H9 (cell line): ENCODE data around the gene MRPL43. TPM values are rescaled to one million over a fixed set of nuclear protein-coding genes. Genes with fewer than 3 reads are reported as not detected.
A peak's percentile ranks its signal among the peaks of the same experiment; 100 is the strongest.

Source experiments
- DNase-seq: peaks from one replicate; pipeline ENCODE4 v3.0.0-alpha.2; 2017
- H2AFZ ChIP-seq: one replicate; pipeline ENCODE4 v1.6.1; 2013; ENCODE audit warnings: mild to moderate bottlenecking, low read length, control low read depth, moderate library complexity
- H2AK5ac ChIP-seq: 2 replicates; pipeline ENCODE4 v1.6.1; 2013; ENCODE audit warnings: low read length, control low read depth, mixed read lengths; ENCODE audit not compliant: insufficient read length
- H2BK120ac ChIP-seq: one replicate; pipeline ENCODE4 v1.6.1; 2013; ENCODE audit warnings: low read depth, mild to moderate bottlenecking, low read length, control low read depth, inconsistent platforms; ENCODE audit not compliant: poor library complexity, severe bottlenecking
- H2BK12ac ChIP-seq: 2 replicates; pipeline ENCODE4 v1.6.1; 2013; ENCODE audit warnings: low read length, control low read depth, mixed read lengths, low read depth; ENCODE audit not compliant: insufficient read length
- H2BK15ac ChIP-seq: 2 replicates; pipeline ENCODE4 v1.6.1; 2013; ENCODE audit warnings: low read depth, low read length, control low read depth
- H2BK20ac ChIP-seq: one replicate; pipeline ENCODE4 v1.6.1; 2013; ENCODE audit warnings: low read depth, mild to moderate bottlenecking, low read length, control low read depth, inconsistent platforms; ENCODE audit not compliant: poor library complexity, severe bottlenecking
- H2BK5ac ChIP-seq: 2 replicates; pipeline ENCODE4 v1.6.1; 2013; ENCODE audit warnings: low read length, control low read depth, mixed read lengths; ENCODE audit not compliant: insufficient read length
- H3K14ac ChIP-seq: 2 replicates; pipeline ENCODE4 v1.6.1; 2013; ENCODE audit warnings: low read length, control low read depth; ENCODE audit not compliant: insufficient read depth
- H3K18ac ChIP-seq: 2 replicates; pipeline ENCODE4 v1.6.1; 2013; ENCODE audit warnings: low read depth, mild to moderate bottlenecking, mixed read lengths, low read length, control low read depth; ENCODE audit not compliant: insufficient read length
- H3K23ac ChIP-seq: 2 replicates; pipeline ENCODE4 v1.6.1; 2013; ENCODE audit warnings: low read length, control low read depth, mixed read lengths, low read depth; ENCODE audit not compliant: insufficient read length
- H3K23me2 ChIP-seq: 2 replicates; pipeline ENCODE4 v1.6.1; 2013; ENCODE audit warnings: low read depth, mild to moderate bottlenecking, mixed read lengths, low read length, control low read depth; ENCODE audit not compliant: insufficient read length, poor library complexity, severe bottlenecking
- H3K27ac ChIP-seq: 2 replicates; pipeline ENCODE4 v1.5.1; 2013; ENCODE audit warnings: low read length, control low read depth, mixed read lengths, low read depth; ENCODE audit not compliant: insufficient read length
- H3K27me3 ChIP-seq: 2 replicates; pipeline ENCODE4 v1.6.1; 2013; ENCODE audit warnings: low read length, control low read depth, inconsistent platforms; ENCODE audit not compliant: insufficient read depth
- H3K4ac ChIP-seq: 2 replicates; pipeline ENCODE4 v1.6.1; 2013; ENCODE audit warnings: low read depth, mild to moderate bottlenecking, control low read depth, inconsistent platforms, low read length, moderate library complexity
- H3K4me1 ChIP-seq: 2 replicates; pipeline ENCODE4 v1.6.1; 2013; ENCODE audit warnings: low read length, control low read depth, inconsistent platforms; ENCODE audit not compliant: insufficient read depth
- H3K4me2 ChIP-seq: 2 replicates; pipeline ENCODE4 v1.6.1; 2013; ENCODE audit warnings: low read length, control low read depth, mixed read lengths; ENCODE audit not compliant: insufficient read length, insufficient read depth
- H3K56ac ChIP-seq: 2 replicates; pipeline ENCODE4 v1.6.1; 2013; ENCODE audit warnings: low read depth, mild to moderate bottlenecking, mixed read lengths, low read length, control low read depth; ENCODE audit not compliant: insufficient read length
- H3K79me1 ChIP-seq: 2 replicates; pipeline ENCODE4 v1.6.1; 2013; ENCODE audit warnings: low read depth, mild to moderate bottlenecking, moderate library complexity, low read length, control low read depth, inconsistent platforms; ENCODE audit not compliant: insufficient read depth, poor library complexity, severe bottlenecking
- H3K79me2 ChIP-seq: 2 replicates; pipeline ENCODE4 v1.6.1; 2013; ENCODE audit warnings: low read length, control low read depth, inconsistent platforms; ENCODE audit not compliant: insufficient read depth
- H3K9ac ChIP-seq: 2 replicates; pipeline ENCODE4 v1.6.1; 2013; ENCODE audit warnings: low read length, control low read depth, mixed read lengths; ENCODE audit not compliant: insufficient read length; ENCODE audit errors: extremely low read depth
- H3K9me3 ChIP-seq: one replicate; pipeline ENCODE4 v1.6.1; 2013; ENCODE audit warnings: low read depth, low read length, inconsistent platforms; ENCODE audit not compliant: control insufficient read depth
- H3T11ph ChIP-seq: one replicate; pipeline ENCODE4 v1.6.1; 2013; ENCODE audit warnings: mild to moderate bottlenecking, low read length, control low read depth, inconsistent platforms
- H4K20me1 ChIP-seq: one replicate; pipeline ENCODE4 v1.6.1; 2013; ENCODE audit not compliant: control insufficient read depth, insufficient read length, insufficient read depth
- H4K5ac ChIP-seq: 2 replicates; pipeline ENCODE4 v1.6.1; 2013; ENCODE audit warnings: low read depth, mild to moderate bottlenecking, mixed read lengths, low read length, control low read depth; ENCODE audit not compliant: insufficient read length
- H4K8ac ChIP-seq: replicated peaks from 2 replicates; pipeline ENCODE4 v1.6.1; 2013; ENCODE audit warnings: low read length, control low read depth, mixed read lengths, low read depth; ENCODE audit not compliant: insufficient read length
- H4K91ac ChIP-seq: 2 replicates; pipeline ENCODE4 v1.6.1; 2013; ENCODE audit warnings: low read depth, mild to moderate bottlenecking, moderate library complexity, mixed read lengths, low read length, control low read depth; ENCODE audit not compliant: insufficient read length
- H3K27ac Mint-ChIP-seq, 3 experiments: 2 replicates in 2 of 3; 3 replicates in 1 of 3; pipeline ENCODE4 v1.8.0; 2020 to 2021; ENCODE audit warnings: mixed read lengths in 3 of 3, mild to moderate bottlenecking in 1 of 3, moderate library complexity in 1 of 3
- H3K27me3 Mint-ChIP-seq: 2 replicates; pipeline ENCODE4 v1.8.0; 2021; ENCODE audit warnings: low read depth, mild to moderate bottlenecking, moderate library complexity, mixed read lengths
- H3K36me3 Mint-ChIP-seq, 3 experiments: 2 replicates in 2 of 3; 3 replicates in 1 of 3; pipeline ENCODE4 v1.8.0; 2020 to 2021; ENCODE audit warnings: low read depth in 3 of 3, mixed read lengths in 3 of 3; ENCODE audit not compliant: insufficient read depth in 1 of 3
- H3K4me1 Mint-ChIP-seq, 2 experiments: 2 replicates each; pipeline ENCODE4 v1.8.0; 2020; ENCODE audit warnings: mixed read lengths in 2 of 2
- H3K4me3 Mint-ChIP-seq, 2 experiments: 2 replicates in 1 of 2; 3 replicates in 1 of 2; pipeline ENCODE4 v1.8.0; 2020 to 2021; ENCODE audit warnings: mild to moderate bottlenecking in 2 of 2, mixed read lengths in 2 of 2, moderate library complexity in 1 of 2
- H3K9me3 Mint-ChIP-seq, 2 experiments: 2 replicates in 1 of 2; 3 replicates in 1 of 2; pipeline ENCODE4 v1.8.0; 2020; ENCODE audit warnings: mild to moderate bottlenecking in 2 of 2, mixed read lengths in 2 of 2, moderate library complexity in 1 of 2
- WGBS: extraction: QIAGEN DNeasy Blood & Tissue Kit; methylation state at CpG from one replicate; pipeline ENCODE4 v1.1.7; 2013; ENCODE audit warnings: missing lambda C conversion rate, low lambda C conversion rate, mixed read lengths; ENCODE audit not compliant: insufficient read length; ENCODE audit errors: extremely low coverage; 5-methylcytosine and 5-hydroxymethylcytosine counted together
- total RNA-seq: library from RNA; stranded (reverse); gene quantifications from 2 replicates; pipeline ENCODE4 v1.2.1, GENCODE V29; 2021
- TF ChIP-seq, protein P1 (sequence below): fragments of 200-600 bp; sonication (generic); conservative IDR thresholded peaks from 3 replicates; pipeline ENCODE4 v1.8.0; 2021; ENCODE audit warnings: antibody characterized with exemption, mild to moderate bottlenecking

Gene MRPL43
- total RNA-seq, 1 experiment from 2014 or later, result 70.3 TPM

DNA sequence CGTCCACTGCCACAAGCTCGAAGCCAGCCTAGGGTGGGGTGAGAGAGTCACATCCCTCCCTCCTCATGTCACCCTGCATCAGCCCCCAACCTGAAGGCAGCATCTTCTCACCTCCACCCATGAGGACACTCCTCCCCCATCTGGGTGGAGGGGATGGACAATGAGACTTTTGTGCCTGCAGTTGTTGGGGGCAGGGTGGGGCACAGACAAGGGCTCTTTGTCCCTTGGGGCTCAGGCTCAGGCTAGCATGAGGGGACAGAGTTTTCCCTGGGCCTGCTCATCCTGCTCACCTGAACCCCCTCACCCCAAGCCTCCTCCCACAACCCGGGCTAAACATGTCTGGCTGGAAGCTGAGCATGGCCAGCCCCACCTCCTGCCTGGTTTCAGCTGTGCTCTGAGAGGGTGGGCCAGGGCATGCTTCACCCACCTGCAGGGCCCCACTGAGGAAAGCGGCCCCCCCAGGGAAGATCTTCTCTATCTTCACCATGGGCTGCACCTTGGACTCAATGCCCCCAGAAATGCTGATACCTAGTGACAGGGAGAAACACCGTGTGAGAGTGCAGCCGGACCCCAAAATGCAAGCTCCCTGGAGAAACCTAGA lies 21.6 kb upstream of the MRPL43 start:
- H4K5ac ChIP-seq, result no peak overlapping the region

More for the DNA sequence above, 21.6 kb upstream of the MRPL43 start:
- H3T11ph ChIP-seq, result no peak overlapping the region
- no peak overlapping the region for H3K4me3 Mint-ChIP-seq
- peak overlapping the region in 1 of 3 experiments; percentile 45; a peak in 1 of 7 replicates for H3K27ac Mint-ChIP-seq
- H3K23ac ChIP-seq, result no peak overlapping the region
- H3K79me1 ChIP-seq, result no peaks in the 10 kb centered on the region
- H3K4me1 Mint-ChIP-seq, result peaks cover 16 to 29% of the 10 kb centered on the region in 2 experiments
- WGBS, result no CpG with 5 or more reads among the region's 6 CpGs
- H2AFZ ChIP-seq, result no peak overlapping the region
- H3K4me1 ChIP-seq, result no peaks in the 10 kb centered on the region
- H2BK5ac ChIP-seq, result no peak overlapping the region
- H3K18ac ChIP-seq, result no peak overlapping the region
- DNase-seq, result no peak
- no peaks in the 10 kb centered on the region for H3K9me3 ChIP-seq
- no peak overlapping the region for H3K9ac ChIP-seq
- H3K23me2 ChIP-seq, result no peaks in the 10 kb centered on the region
- H4K91ac ChIP-seq, result no peak overlapping the region
- no peak overlapping the region for H2BK120ac ChIP-seq
- H3K27me3 Mint-ChIP-seq, result peaks cover 5% of the 10 kb centered on the region
- H3K27me3 ChIP-seq, result no peaks in the 10 kb centered on the region
- H3K27ac ChIP-seq, result no peak overlapping the region
- H3K9me3 Mint-ChIP-seq, result no peaks in the 10 kb centered on the region
- no peak overlapping the region for H2BK12ac ChIP-seq
- H3K36me3 Mint-ChIP-seq, result peaks cover 9 to 28% (median 27%) of the 10 kb centered on the region in 3 experiments; a peak in 5 of 7 replicates
- no peak overlapping the region for H3K56ac ChIP-seq
- no peaks in the 10 kb centered on the region for H3K79me2 ChIP-seq
- H2BK15ac ChIP-seq, result no peak overlapping the region
- H4K20me1 ChIP-seq, result no peaks in the 10 kb centered on the region
- TF ChIP-seq, protein P1, sequence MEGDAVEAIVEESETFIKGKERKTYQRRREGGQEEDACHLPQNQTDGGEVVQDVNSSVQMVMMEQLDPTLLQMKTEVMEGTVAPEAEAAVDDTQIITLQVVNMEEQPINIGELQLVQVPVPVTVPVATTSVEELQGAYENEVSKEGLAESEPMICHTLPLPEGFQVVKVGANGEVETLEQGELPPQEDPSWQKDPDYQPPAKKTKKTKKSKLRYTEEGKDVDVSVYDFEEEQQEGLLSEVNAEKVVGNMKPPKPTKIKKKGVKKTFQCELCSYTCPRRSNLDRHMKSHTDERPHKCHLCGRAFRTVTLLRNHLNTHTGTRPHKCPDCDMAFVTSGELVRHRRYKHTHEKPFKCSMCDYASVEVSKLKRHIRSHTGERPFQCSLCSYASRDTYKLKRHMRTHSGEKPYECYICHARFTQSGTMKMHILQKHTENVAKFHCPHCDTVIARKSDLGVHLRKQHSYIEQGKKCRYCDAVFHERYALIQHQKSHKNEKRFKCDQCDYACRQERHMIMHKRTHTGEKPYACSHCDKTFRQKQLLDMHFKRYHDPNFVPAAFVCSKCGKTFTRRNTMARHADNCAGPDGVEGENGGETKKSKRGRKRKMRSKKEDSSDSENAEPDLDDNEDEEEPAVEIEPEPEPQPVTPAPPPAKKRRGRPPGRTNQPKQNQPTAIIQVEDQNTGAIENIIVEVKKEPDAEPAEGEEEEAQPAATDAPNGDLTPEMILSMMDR, result no peak
- no peak overlapping the region for H3K4me2 ChIP-seq
- H2AK5ac ChIP-seq, result no peak overlapping the region
- no peak overlapping the region for H2BK20ac ChIP-seq
- no peak overlapping the region for H3K14ac ChIP-seq
- no peak overlapping the region for H3K4ac ChIP-seq
- H4K8ac ChIP-seq, result no peak overlapping the region
